ENCODE measurements around the gene SYT2. TPM values are rescaled to one million over a fixed set of nuclear protein-coding genes. Genes with fewer than 3 reads are reported as not detected.

The SYT2 gene
- total RNA-seq, 1 experiment from 2014 or later: not detected

- CTCF ChIA-PET: no interaction called here
- H3K79me2 ChIP-seq (ENCODE audit: low read length): no peaks in the 10 kb centered on the region
- no peak for ATAC-seq
- no peak for DNase-seq
- H3K36me3 ChIP-seq (ENCODE audit: low read depth, low read length): no peaks in the 10 kb centered on the region
- H3K9me2 ChIP-seq (replicated peaks; ENCODE audit: low read length): no peaks in the 10 kb centered on the region
- POLR2A ChIA-PET (ENCODE audit: unreplicated experiment): no interaction called here
- no peak overlapping the region for H3K27ac ChIP-seq (ENCODE audit: low read length)
- no peak overlapping the region for H3K4me3 ChIP-seq (ENCODE audit: low read length)
- H2AFZ ChIP-seq (ENCODE audit: low read length): no peak overlapping the region
- H4K20me1 ChIP-seq (ENCODE audit: low read length): no peaks in the 10 kb centered on the region
- no peaks in the 10 kb centered on the region for H3K9me3 ChIP-seq (ENCODE audit: low read length)
- H3K4me1 ChIP-seq (ENCODE audit: insufficient read depth, low read length): no peaks in the 10 kb centered on the region
- TF ChIP-seq CTCF (conservative IDR thresholded peaks at IDR 0.05; ENCODE audit: low read depth, low read length): no peak
- TF ChIP-seq EZH2phosphoT487 (IDR thresholded peaks at IDR 0.05; ENCODE audit: borderline replicate concordance, low read length): no peak
- TF ChIP-seq EZH2 (IDR thresholded peaks at IDR 0.05; ENCODE audit: low read length, unreplicated experiment): no peak
- no TSS peak for BruUV-seq (replicated peaks)
- intact Hi-C loops (cut with micrococcal nuclease): no loop called here
- H3K9ac ChIP-seq (ENCODE audit: low read length): no peak overlapping the region
- no peaks in the 10 kb centered on the region for H3F3A ChIP-seq (ENCODE audit: low read length, unreplicated experiment)
- H3K4me2 ChIP-seq (ENCODE audit: low read length): no peak overlapping the region
- H3K27me3 ChIP-seq (ENCODE audit: low read length): peaks cover 27% of the 10 kb centered on the region; the same call in 1 of the 2 replicates
Measured at GRCh38 chr1:202687798-202688197, 22.5 kb downstream of the SYT2 start.

- Histone ChIP-seq H3K36me3 (ENCODE audit: low read depth, low read length) (no peaks in the 10 kb centered on the region), H3K9ac (ENCODE audit: low read length) (no peak overlapping the region), H3K79me2 (ENCODE audit: low read length) (no peaks in the 10 kb centered on the region), H3K4me1 (ENCODE audit: insufficient read depth, low read length) (no peaks in the 10 kb centered on the region), H3K4me2 (ENCODE audit: low read length) (no peak overlapping the region), H4K20me1 (ENCODE audit: low read length) (no peaks in the 10 kb centered on the region), H3F3A (ENCODE audit: low read length, unreplicated experiment) (no peaks in the 10 kb centered on the region), H3K27ac (ENCODE audit: low read length) (no peak overlapping the region), H3K27me3 (ENCODE audit: low read length) (peaks cover 27% of the 10 kb centered on the region; the same call in 1 of the 2 replicates), H3K4me3 (ENCODE audit: low read length) (no peak overlapping the region), H3K9me3 (ENCODE audit: low read length) (no peaks in the 10 kb centered on the region), H2AFZ (ENCODE audit: low read length) (no peak overlapping the region), H3K9me2 (replicated peaks; ENCODE audit: low read length) (no peaks in the 10 kb centered on the region)
- TF ChIP-seq CTCF (conservative IDR thresholded peaks at IDR 0.05; ENCODE audit: low read depth, low read length) (no peak), EZH2phosphoT487 (IDR thresholded peaks at IDR 0.05; ENCODE audit: borderline replicate concordance, low read length) (no peak), EZH2 (IDR thresholded peaks at IDR 0.05; ENCODE audit: low read length, unreplicated experiment) (no peak)
- no peak for ATAC-seq
- CTCF ChIA-PET: no interaction called here
- intact Hi-C loops (cut with micrococcal nuclease): no loop called here
- POLR2A ChIA-PET (ENCODE audit: unreplicated experiment): no interaction called here
- BruUV-seq (replicated peaks): no TSS peak
- no peak for DNase-seq
Measured at GRCh38 chr1:202687370-202687769, 22.9 kb downstream of the SYT2 start.

GRCh38 chr1:202685641-202686040 lies 24.6 kb downstream of the SYT2 start:
- Histone ChIP-seq H3K4me1 (ENCODE audit: insufficient read depth, low read length) (no peaks in the 10 kb centered on the region), H3K27me3 (ENCODE audit: low read length) (peaks cover 27% of the 10 kb centered on the region; the same call in 1 of the 2 replicates), H4K20me1 (ENCODE audit: low read length) (no peaks in the 10 kb centered on the region), H3F3A (ENCODE audit: low read length, unreplicated experiment) (no peaks in the 10 kb centered on the region), H3K79me2 (ENCODE audit: low read length) (no peaks in the 10 kb centered on the region), H3K9me2 (replicated peaks; ENCODE audit: low read length) (no peaks in the 10 kb centered on the region), H2AFZ (ENCODE audit: low read length) (no peak overlapping the region), H3K4me2 (ENCODE audit: low read length) (no peak overlapping the region), H3K27ac (ENCODE audit: low read length) (no peak overlapping the region), H3K9ac (ENCODE audit: low read length) (no peak overlapping the region), H3K4me3 (ENCODE audit: low read length) (no peak overlapping the region), H3K36me3 (ENCODE audit: low read depth, low read length) (no peaks in the 10 kb centered on the region), H3K9me3 (ENCODE audit: low read length) (no peaks in the 10 kb centered on the region)
- ATAC-seq: no peak
- BruUV-seq (replicated peaks): no TSS peak
- intact Hi-C loops (cut with micrococcal nuclease): no loop called here
- POLR2A ChIA-PET (ENCODE audit: unreplicated experiment): interaction anchor here (0.7 kb wide), 1 partner anchor 14 kb away, joined by 6 read pairs; no protein-coding TSS in a partner anchor
- DNase-seq: no peak
- CTCF ChIA-PET: no interaction called here
- TF ChIP-seq EZH2phosphoT487 (IDR thresholded peaks at IDR 0.05; ENCODE audit: borderline replicate concordance, low read length) (no peak), CTCF (conservative IDR thresholded peaks at IDR 0.05; ENCODE audit: low read depth, low read length) (no peak), EZH2 (IDR thresholded peaks at IDR 0.05; ENCODE audit: low read length, unreplicated experiment) (no peak)

All from PC-3 (cell line).